Left lung (tissue), 10 donors: Measurements from ENCODE around the gene MEP1B. TPM values are rescaled to one million over a fixed set of nuclear protein-coding genes. Genes with fewer than 3 reads are reported as not detected.
"Not testable (repeated sequence)": the region's sequence is repeated elsewhere in the genome, so short reads cannot be mapped to it uniquely, and the experiment has no call there.

Experiments
- ATAC-seq: fragments of 200-7000 bp; cut with Tn5 transposase; one replicate; pipeline ENCODE4 v1.9.1; 2020; ENCODE audit warnings: moderate library complexity
- DNase-seq, 4 donors: peaks; one replicate each; pipeline ENCODE4 v3.0.0-alpha.2; 2013 to 2020
- H3K27ac ChIP-seq, 2 donors: fragments of 200-600 bp; sonication (generic) in 1 of 2; one replicate each; pipeline versions ENCODE4 v1.5.0 to v1.8.0; 2020 to 2021
- H3K27me3 ChIP-seq, 2 donors: fragments of 200-600 bp; sonication (generic) in 1 of 2; one replicate each; pipeline versions ENCODE4 v1.5.0 to v1.8.0; 2020 to 2021
- H3K36me3 ChIP-seq, 2 donors: fragments of 200-600 bp; sonication (generic) in 1 of 2; one replicate each; pipeline versions ENCODE4 v1.5.0 to v1.8.0; 2020 to 2021
- H3K4me1 ChIP-seq, 2 donors: fragments of 200-600 bp; one replicate each; pipeline ENCODE4 v1.8.0; 2021
- H3K4me3 ChIP-seq, 2 donors: fragments of 200-600 bp; sonication (generic) in 1 of 2; one replicate each; pipeline versions ENCODE4 v1.5.0 to v1.8.0; 2020 to 2021; ENCODE audit warnings: mild to moderate bottlenecking in 1 of 2
- H3K9me3 ChIP-seq, 2 donors: fragments of 200-600 bp; sonication (generic) in 1 of 2; one replicate each; pipeline versions ENCODE4 v1.5.0 to v1.8.0; 2020 to 2021
- intact Hi-C, 2 donors: fragments of 100-400 bp; cut with DNase I; formaldehyde crosslinking; loops; one replicate each; pipeline versions ENCODE4 v1.11.2 to v1.14.2; 2022
- polyA plus RNA-seq, 6 donors: library from polyadenylated mRNA; unstranded; fragments of 120-200 nt; gene quantifications; one replicate each; pipeline ENCODE4 v1.2.1, GENCODE V29; 2013; ENCODE audit not compliant: insufficient read length in 6 of 6
- total RNA-seq, 2 donors: library from RNA; stranded (reverse); fragmentation: NEBNext Ultra II Directional; extraction: Animal tissue kit (Norgen Biotek cat#: 25700); gene quantifications; one replicate each; pipeline ENCODE4 v1.2.1, GENCODE V29; 2021
- TF ChIP-seq, protein P1 (sequence below), 2 donors: fragments of 200-600 bp; sonication (generic) in 1 of 2; IDR thresholded peaks; one replicate each; pipeline versions ENCODE4 v1.5.0 to v1.8.0; 2021; ENCODE audit warnings: antibody characterized with exemption in 2 of 2
- donor health status: DM: no; HTN: yes; CAD: no.
- donor health status: DM: no; HTN: no; CAD: no.

The MEP1B gene
- total and polyA plus RNA-seq, 8 donors = 0.07 to 0.47 (median 0.15) TPM; not detected in 2

GRCh38 chr18:32174719-32175118, 15.1 kb upstream of the MEP1B start:
- TF ChIP-seq, protein P1, sequence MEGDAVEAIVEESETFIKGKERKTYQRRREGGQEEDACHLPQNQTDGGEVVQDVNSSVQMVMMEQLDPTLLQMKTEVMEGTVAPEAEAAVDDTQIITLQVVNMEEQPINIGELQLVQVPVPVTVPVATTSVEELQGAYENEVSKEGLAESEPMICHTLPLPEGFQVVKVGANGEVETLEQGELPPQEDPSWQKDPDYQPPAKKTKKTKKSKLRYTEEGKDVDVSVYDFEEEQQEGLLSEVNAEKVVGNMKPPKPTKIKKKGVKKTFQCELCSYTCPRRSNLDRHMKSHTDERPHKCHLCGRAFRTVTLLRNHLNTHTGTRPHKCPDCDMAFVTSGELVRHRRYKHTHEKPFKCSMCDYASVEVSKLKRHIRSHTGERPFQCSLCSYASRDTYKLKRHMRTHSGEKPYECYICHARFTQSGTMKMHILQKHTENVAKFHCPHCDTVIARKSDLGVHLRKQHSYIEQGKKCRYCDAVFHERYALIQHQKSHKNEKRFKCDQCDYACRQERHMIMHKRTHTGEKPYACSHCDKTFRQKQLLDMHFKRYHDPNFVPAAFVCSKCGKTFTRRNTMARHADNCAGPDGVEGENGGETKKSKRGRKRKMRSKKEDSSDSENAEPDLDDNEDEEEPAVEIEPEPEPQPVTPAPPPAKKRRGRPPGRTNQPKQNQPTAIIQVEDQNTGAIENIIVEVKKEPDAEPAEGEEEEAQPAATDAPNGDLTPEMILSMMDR (IDR thresholded peaks at IDR 0.05) = no peak
- Histone ChIP-seq H3K4me3 (no peak overlapping the region), H3K27me3 (no peaks in the 10 kb centered on the region), H3K4me1 (no peaks in the 10 kb centered on the region), H3K27ac (no peak overlapping the region), H3K9me3 (no peaks in the 10 kb centered on the region), H3K36me3 (no peaks in the 10 kb centered on the region)
- ATAC-seq (no peak), DNase-seq (peak in 2 of 4 donors; percentile 17 to 29)
- intact Hi-C loops = no loop called here

DNA sequence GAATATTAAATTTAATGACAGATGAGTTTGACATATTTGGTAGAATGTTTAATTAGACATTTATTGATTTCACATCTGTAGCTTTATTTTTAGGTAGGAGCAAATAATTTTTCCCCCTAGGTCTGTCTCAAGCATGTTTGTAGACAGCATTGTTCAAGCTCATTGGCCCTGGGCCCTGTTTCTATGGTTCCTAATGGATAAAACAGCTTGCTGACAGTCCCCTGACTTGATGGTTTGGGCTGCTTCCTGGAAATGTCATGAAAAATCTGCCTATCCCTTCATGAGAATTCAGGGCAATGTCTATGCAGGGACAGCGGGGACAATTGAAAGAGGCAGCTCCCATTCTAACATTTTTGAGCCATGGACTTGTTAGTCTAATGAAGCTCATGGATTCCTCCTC, 14.6 kb upstream of the MEP1B start:
- Histone ChIP-seq H3K4me1 (no peaks in the 10 kb centered on the region), H3K36me3 (no peaks in the 10 kb centered on the region), H3K4me3 (no peak overlapping the region), H3K27ac (no peak overlapping the region), H3K27me3 (no peaks in the 10 kb centered on the region), H3K9me3 (no peaks in the 10 kb centered on the region)
- intact Hi-C loops = no loop called here
- TF ChIP-seq, protein P1 (IDR thresholded peaks at IDR 0.05) = no peak
- DNase-seq (peak in 2 of 4 donors; percentile 84 to 88), ATAC-seq (no peak)

- H3K27ac ChIP-seq, ATAC-seq, H3K4me1 ChIP-seq, H3K4me3 ChIP-seq, intact Hi-C loops, H3K36me3 ChIP-seq, H3K27me3 ChIP-seq, H3K9me3 ChIP-seq, DNase-seq: not testable (repeated sequence)
These were observed 13.1 kb upstream of the MEP1B start for GRCh38 chr18:32176745-32177144.

- ATAC-seq (no peak), DNase-seq (no peak)
- Histone ChIP-seq H3K27ac (no peak overlapping the region), H3K4me3 (no peak overlapping the region), H3K9me3 (no peaks in the 10 kb centered on the region), H3K36me3 (no peaks in the 10 kb centered on the region), H3K27me3 (no peaks in the 10 kb centered on the region), H3K4me1 (no peaks in the 10 kb centered on the region)
- TF ChIP-seq, protein P1 (IDR thresholded peaks at IDR 0.05) = no peak
- intact Hi-C loops = no loop called here
These were observed 12.3 kb upstream of the MEP1B start for GRCh38 chr18:32177530-32177929.

DNA sequence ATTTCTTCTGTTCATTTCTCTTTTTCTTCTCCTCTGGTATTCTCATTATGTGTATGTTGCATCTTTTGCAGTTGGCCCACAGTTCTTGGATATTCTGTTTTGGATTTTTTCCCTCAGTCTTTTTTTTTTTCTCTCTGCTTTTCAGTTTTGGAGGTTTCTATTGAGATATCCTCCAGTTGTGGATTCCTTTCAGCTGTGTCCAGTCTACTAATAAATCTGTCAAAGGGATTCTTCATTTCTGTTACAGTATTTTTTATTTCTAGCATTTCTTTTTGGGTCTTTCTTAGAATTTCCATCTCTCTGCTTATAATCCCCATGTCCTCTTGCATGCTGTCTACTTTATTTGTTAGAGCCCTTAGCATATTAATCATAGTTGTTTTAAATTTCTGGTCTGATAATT, 6.3 kb upstream of the MEP1B start:
- no peak overlapping the region for H3K27ac ChIP-seq
- H3K4me3 ChIP-seq = no peak overlapping the region
- H3K27me3 ChIP-seq = no peaks in the 10 kb centered on the region
- H3K4me1 ChIP-seq = no peaks in the 10 kb centered on the region
- TF ChIP-seq, protein P1 (IDR thresholded peaks at IDR 0.05) = no peak
- DNase-seq (no peak), ATAC-seq (no peak)
- no peaks in the 10 kb centered on the region for H3K36me3 ChIP-seq
- intact Hi-C loops = no loop called here
- H3K9me3 ChIP-seq = peaks cover 0 to 11% of the 10 kb centered on the region in 2 donors

DNA sequence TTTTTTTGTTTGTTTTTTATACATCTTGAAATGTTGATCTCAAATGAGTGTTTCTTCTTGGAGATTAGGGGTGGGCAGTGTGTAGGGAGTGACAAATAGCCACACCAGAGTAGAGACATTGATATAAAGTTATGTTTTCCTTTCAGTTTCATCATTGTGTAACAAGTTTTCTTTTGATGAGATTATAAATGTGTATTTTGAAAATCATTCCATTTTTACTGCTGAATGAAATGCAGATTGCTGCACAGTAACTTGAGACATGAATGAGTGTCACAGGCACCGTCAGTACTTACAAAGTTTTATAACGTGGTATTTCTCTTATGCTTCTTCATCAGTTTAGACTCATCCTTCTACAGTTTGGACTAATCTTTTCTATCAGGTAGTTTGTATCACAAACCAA, 370 bp downstream of the MEP1B start:
- Histone ChIP-seq H3K36me3 (no peaks in the 10 kb centered on the region), H3K27ac (no peak overlapping the region), H3K4me3 (no peak overlapping the region), H3K27me3 (no peaks in the 10 kb centered on the region), H3K9me3 (no peaks in the 10 kb centered on the region), H3K4me1 (no peaks in the 10 kb centered on the region)
- intact Hi-C loops = no loop called here
- TF ChIP-seq, protein P1 (IDR thresholded peaks at IDR 0.05) = no peak
- DNase-seq (no peak), ATAC-seq (no peak)
